SK-N-SH (cell line): Measurements from ENCODE around the gene ACTL6A.

Experiments
- CTCF ChIP-seq: fragments of 200-600 bp; sonication (generic); IDR thresholded peaks from 2 replicates; pipeline ENCODE4 v1.6.1; 2017; ENCODE audit warnings: antibody characterized with exemption, mild to moderate bottlenecking, moderate library complexity
- POLR2AphosphoS5 ChIP-seq: IDR thresholded peaks from 2 replicates; pipeline ENCODE4 v1.6.1; 2012; ENCODE audit warnings: low read depth, low read length

GRCh38 chr3:179528772-179529171, 34.0 kb upstream of the ACTL6A start:
- TF ChIP-seq CTCF (no peak), POLR2AphosphoS5 (no peak)
